Mucosa of rectum (tissue), 2 donors: ENCODE results near the gene PSMD11.

Source experiments
- H3K27ac ChIP-seq, 2 donors: one replicate each; pipeline ENCODE4 v1.7.0; 2013; ENCODE audit warnings: inconsistent platforms in 2 of 2, low read depth in 2 of 2, low read length in 2 of 2
- H3K27me3 ChIP-seq, 2 donors: one replicate each; pipeline ENCODE4 v1.7.0; 2013; ENCODE audit warnings: low read length in 2 of 2; ENCODE audit not compliant: control insufficient read depth in 2 of 2, insufficient read depth in 2 of 2
- H3K36me3 ChIP-seq, 2 donors: one replicate each; pipeline ENCODE4 v1.7.0; 2013; ENCODE audit warnings: low read length in 2 of 2; ENCODE audit not compliant: control insufficient read depth in 2 of 2, insufficient read depth in 2 of 2
- H3K4me1 ChIP-seq, 2 donors: one replicate each; pipeline ENCODE4 v1.7.0; 2013; ENCODE audit warnings: low read length in 2 of 2, mild to moderate bottlenecking in 1 of 2; ENCODE audit not compliant: control insufficient read depth in 2 of 2, insufficient read depth in 2 of 2
- H3K4me3 ChIP-seq, 2 donors: one replicate each; pipeline ENCODE4 v1.7.0; 2013; ENCODE audit warnings: low read length in 2 of 2
- H3K9ac ChIP-seq, 2 donors: one replicate each; pipeline ENCODE4 v1.7.0; 2013; ENCODE audit warnings: low read length in 2 of 2, low read depth in 1 of 2, mild to moderate bottlenecking in 1 of 2
- H3K9me3 ChIP-seq, 2 donors: one replicate each; pipeline ENCODE4 v1.7.0; 2013; ENCODE audit warnings: low read length in 2 of 2; ENCODE audit not compliant: control insufficient read depth in 2 of 2
- donor health status: healthy.
- donor health status: Normal muscosa, but diverticular disease.

PSMD11 gene

GRCh38 chr17:32482568-32483320, 38.4 kb downstream of the PSMD11 start:
- Histone ChIP-seq H3K4me1 (peaks cover 4 to 8% of the 10 kb centered on the region in 2 donors), H3K36me3 (peaks cover 30 to 45% of the 10 kb centered on the region in 2 donors), H3K27ac (no peak overlapping the region), H3K9me3 (no peaks in the 10 kb centered on the region), H3K27me3 (no peaks in the 10 kb centered on the region), H3K4me3 (no peak overlapping the region), H3K9ac (no peak overlapping the region)

GRCh38 chr17:32483451-32484019, 39.2 kb downstream of the PSMD11 start:
- Histone ChIP-seq H3K4me3 (no peak overlapping the region), H3K27me3 (no peaks in the 10 kb centered on the region), H3K9ac (no peak overlapping the region), H3K9me3 (no peaks in the 10 kb centered on the region), H3K36me3 (peaks cover 25 to 37% of the 10 kb centered on the region in 2 donors), H3K27ac (peak overlapping the region; percentile 4 to 46), H3K4me1 (peaks cover 6 to 11% of the 10 kb centered on the region in 2 donors)

DNA sequence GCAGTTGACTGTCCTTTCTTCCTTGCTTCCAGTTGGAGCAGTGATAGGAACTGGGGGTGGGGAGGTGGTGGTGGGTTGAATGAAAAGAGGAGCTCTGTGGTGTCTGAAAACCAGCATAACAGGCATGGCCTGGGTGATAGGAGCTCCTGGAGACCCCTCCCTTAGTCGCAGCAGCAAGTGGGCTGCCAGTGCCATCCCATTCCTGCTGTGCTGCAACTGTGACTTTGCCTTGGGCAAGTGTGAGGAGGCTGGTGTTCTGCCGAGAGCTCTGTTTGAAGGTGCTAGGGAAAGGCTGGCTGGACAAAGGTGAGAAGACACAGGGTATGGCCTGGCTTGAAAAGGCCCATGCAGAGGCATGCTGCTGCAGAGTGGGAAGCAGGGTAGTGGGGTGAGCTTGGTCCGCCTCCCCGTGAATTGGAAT, 39.7 kb downstream of the PSMD11 start:
- Histone ChIP-seq H3K36me3 (peaks cover 22 to 32% of the 10 kb centered on the region in 2 donors), H3K27me3 (no peaks in the 10 kb centered on the region), H3K27ac (peak overlapping the region in 1 of 2 donors; percentile 4), H3K4me1 (peaks cover 6 to 11% of the 10 kb centered on the region in 2 donors), H3K9me3 (no peaks in the 10 kb centered on the region), H3K4me3 (no peak overlapping the region), H3K9ac (no peak overlapping the region)

DNA sequence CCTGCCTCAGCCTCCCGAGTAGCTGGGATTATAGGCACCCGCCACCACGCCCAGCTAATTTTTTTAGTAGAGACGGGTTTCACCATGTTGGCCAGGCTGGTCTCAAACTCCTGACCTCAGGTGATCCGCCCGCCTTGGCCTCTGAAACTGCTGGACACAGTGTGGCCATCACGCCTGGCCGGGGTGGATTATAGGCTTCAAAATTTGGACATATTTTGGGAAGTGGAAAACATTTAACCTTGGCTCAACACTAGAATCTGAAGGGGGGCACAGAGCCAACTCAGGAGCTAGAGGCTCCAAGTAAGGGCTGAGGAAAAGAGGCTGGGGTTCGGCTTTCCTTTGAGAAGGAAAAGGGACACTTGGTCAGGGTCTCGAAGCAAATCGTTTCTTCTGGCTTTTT, 40.3 kb downstream of the PSMD11 start:
- peaks cover 6 to 11% of the 10 kb centered on the region in 2 donors for H3K4me1 ChIP-seq
- peaks cover 17 to 26% of the 10 kb centered on the region in 2 donors for H3K36me3 ChIP-seq
- H3K9me3 ChIP-seq: no peaks in the 10 kb centered on the region
- H3K9ac ChIP-seq: no peak overlapping the region
- H3K27ac ChIP-seq: no peak overlapping the region
- no peak overlapping the region for H3K4me3 ChIP-seq
- H3K27me3 ChIP-seq: no peaks in the 10 kb centered on the region

- Histone ChIP-seq H3K4me1 (peaks cover 6 to 11% of the 10 kb centered on the region in 2 donors), H3K9ac (no peak overlapping the region), H3K27ac (no peak overlapping the region), H3K9me3 (no peaks in the 10 kb centered on the region), H3K27me3 (no peaks in the 10 kb centered on the region), H3K36me3 (peaks cover 8 to 20% of the 10 kb centered on the region in 2 donors), H3K4me3 (peak overlapping the region in 1 of 2 donors; percentile 56)
Measured at GRCh38 chr17:32485261-32486110, 41.2 kb downstream of the PSMD11 start.

- H3K9me3 ChIP-seq: no peaks in the 10 kb centered on the region
- peaks cover 6 to 11% of the 10 kb centered on the region in 2 donors for H3K4me1 ChIP-seq
- peak overlapping the region; percentile 42 to 56 for H3K4me3 ChIP-seq
- H3K27ac ChIP-seq: no peak overlapping the region
- no peaks in the 10 kb centered on the region for H3K27me3 ChIP-seq
- H3K36me3 ChIP-seq: peaks cover 4 to 14% of the 10 kb centered on the region in 2 donors
- H3K9ac ChIP-seq: peak overlapping the region in 1 of 2 donors; percentile 41
Measured at GRCh38 chr17:32486111-32486700, 41.9 kb downstream of the PSMD11 start.

DNA sequence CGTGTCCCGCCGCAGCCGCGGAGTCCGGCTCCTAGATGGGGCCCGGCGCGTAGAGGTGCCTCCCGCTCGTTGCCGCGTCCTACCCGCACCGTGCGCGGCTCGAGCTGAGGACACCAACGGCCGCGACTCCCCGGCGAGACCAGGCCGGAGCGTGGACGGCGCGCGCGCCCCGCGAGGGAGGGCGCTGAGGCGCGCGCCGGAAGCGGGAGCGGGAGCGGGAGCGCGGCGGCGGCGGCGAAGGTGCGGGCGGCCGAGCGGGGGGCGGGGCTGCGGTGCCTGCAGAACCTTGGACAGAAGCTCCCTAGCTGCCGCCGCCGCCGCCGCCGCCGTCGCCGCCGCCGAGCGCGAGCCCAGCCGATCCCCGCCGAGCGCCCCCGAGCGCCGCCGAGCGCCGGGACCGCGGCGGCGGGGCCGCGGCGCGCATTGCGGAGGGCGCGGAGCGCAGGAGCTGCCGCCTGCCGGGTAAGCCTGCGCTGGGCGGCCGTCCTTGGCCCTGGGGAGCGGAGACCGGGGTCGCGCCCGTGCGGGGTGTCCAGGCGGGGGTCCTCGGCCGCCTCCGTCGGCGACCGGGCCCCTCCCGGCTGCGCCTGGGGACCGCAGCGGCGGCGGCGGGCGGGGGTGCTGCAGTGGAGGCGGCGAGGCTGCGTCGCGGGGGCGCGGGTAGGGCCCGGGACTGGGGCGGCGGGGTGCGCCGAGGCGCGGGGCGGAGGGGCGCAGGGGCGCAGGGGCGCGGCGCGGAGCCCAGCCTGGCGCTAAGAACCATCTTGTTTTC, 42.6 kb downstream of the PSMD11 start, which contains the start of gene CDK5R1:
CDK5R1 (plus strand) TSS at position 293 of the 772 bp plus-strand sequence. CDS start 628 bp downstream, outside the sequence.
- no peaks in the 10 kb centered on the region for H3K9me3 ChIP-seq
- peak within 1 kb of the TSS; percentile 24 to 53 for H3K9ac ChIP-seq
- peaks cover 4 to 8% of the 10 kb centered on the region in 2 donors for H3K36me3 ChIP-seq
- H3K27me3 ChIP-seq: no peaks in the 10 kb centered on the region
- H3K4me3 ChIP-seq: peak within 1 kb of the TSS; percentile 51 to 71
- peaks cover 6 to 11% of the 10 kb centered on the region in 2 donors for H3K4me1 ChIP-seq
- no peak within 1 kb of the TSS for H3K27ac ChIP-seq

DNA sequence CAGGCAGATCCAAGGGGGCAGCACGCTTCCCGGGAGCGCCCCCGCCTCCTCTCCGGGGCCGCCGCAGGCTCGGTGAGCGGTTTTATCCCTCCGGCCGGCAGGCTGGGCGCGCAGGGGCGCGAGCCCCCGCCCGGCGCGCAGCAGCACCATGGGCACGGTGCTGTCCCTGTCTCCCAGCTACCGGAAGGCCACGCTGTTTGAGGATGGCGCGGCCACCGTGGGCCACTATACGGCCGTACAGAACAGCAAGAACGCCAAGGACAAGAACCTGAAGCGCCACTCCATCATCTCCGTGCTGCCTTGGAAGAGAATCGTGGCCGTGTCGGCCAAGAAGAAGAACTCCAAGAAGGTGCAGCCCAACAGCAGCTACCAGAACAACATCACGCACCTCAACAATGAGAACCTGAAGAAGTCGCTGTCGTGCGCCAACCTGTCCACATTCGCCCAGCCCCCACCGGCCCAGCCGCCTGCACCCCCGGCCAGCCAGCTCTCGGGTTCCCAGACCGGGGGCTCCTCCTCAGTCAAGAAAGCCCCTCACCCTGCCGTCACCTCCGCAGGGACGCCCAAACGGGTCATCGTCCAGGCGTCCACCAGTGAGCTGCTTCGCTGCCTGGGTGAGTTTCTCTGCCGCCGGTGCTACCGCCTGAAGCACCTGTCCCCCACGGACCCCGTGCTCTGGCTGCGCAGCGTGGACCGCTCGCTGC, 43.3 kb downstream of the PSMD11 start:
- Histone ChIP-seq H3K27ac (no peak overlapping the region), H3K4me1 (peaks cover 6 to 11% of the 10 kb centered on the region in 2 donors)

GRCh38 chr17:32488177-32488542, 43.9 kb downstream of the PSMD11 start:
- Histone ChIP-seq H3K4me1 (peaks cover 6 to 13% of the 10 kb centered on the region in 2 donors), H3K27ac (no peak overlapping the region), H3K4me3 (peak overlapping the region in 1 of 2 donors; percentile 71)

More for the DNA sequence above, 43.3 kb downstream of the PSMD11 start:
- Histone ChIP-seq H3K36me3 (peaks cover 0 to 3% of the 10 kb centered on the region in 2 donors), H3K9ac (peak overlapping the region; percentile 24 to 53), H3K9me3 (no peaks in the 10 kb centered on the region), H3K27me3 (no peaks in the 10 kb centered on the region), H3K4me3 (peak overlapping the region; percentile 51 to 71)

More at GRCh38 chr17:32488177-32488542, 43.9 kb downstream of the PSMD11 start:
- Histone ChIP-seq H3K9me3 (no peaks in the 10 kb centered on the region), H3K36me3 (peaks cover 5% of the 10 kb centered on the region in 2 donors), H3K9ac (no peak overlapping the region), H3K27me3 (no peaks in the 10 kb centered on the region)
